ENCODE results near the gene S100A13. TPM values are rescaled to one million over a fixed set of nuclear protein-coding genes. Genes with fewer than 3 reads are reported as not detected.
"Not testable (repeated sequence)": the region's sequence is repeated elsewhere in the genome, so short reads cannot be mapped to it uniquely, and the experiment has no call there.

The S100A13 gene
- polyA plus RNA-seq, 4 donors = 50.1 to 132 (median 83.1) TPM

DNA sequence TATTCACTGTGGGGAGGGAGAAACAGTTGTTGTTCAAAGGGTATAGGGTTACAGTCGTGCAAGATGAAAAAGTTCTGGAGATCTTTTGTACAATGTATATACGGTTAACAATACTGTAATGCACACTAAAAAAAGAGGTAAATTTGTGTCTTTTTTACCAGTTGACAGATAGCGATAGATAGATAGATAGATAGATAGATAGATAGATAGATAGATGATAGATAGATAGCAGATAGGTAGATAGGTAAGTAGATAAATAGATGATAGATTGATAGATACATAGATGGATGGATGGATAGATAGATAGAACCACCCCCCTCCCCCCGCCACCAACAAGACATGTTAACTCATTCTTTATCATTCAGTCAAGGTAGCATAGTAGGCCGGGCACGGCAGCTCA lies 24.6 kb downstream of the S100A13 start:
- no peak overlapping the region for H3K27ac ChIP-seq (ENCODE audit: low read depth in 1 of 3, low read length in 2 of 3)
- peaks cover 0 to under 1% (median 0%) of the 10 kb centered on the region in 3 donors for H3K4me1 ChIP-seq (ENCODE audit: control insufficient read depth in 3 of 3, insufficient read depth in 2 of 3, low read depth in 1 of 3, low read length in 2 of 3)
- no peaks in the 10 kb centered on the region for H3K9me3 ChIP-seq (ENCODE audit: control insufficient read depth in 2 of 2, insufficient read depth in 1 of 2, low read depth in 1 of 2, low read length in 1 of 2)
- no peaks in the 10 kb centered on the region for H3K27me3 ChIP-seq (ENCODE audit: control insufficient read depth in 3 of 3, insufficient read depth in 3 of 3, low read length in 3 of 3)
- H3K4me3 ChIP-seq (ENCODE audit: low read depth in 1 of 3, low read length in 3 of 3) = no peak overlapping the region
- 84 to 90% (median 87%) methylated on average over 6 of the region's 6 CpGs for WGBS, 3 donors
- no peak for FAIRE-seq
- no peak for DNase-seq
- H3K36me3 ChIP-seq (ENCODE audit: control insufficient read depth in 3 of 3, insufficient read depth in 2 of 3, low read depth in 1 of 3, low read length in 3 of 3) = peaks cover 2 to 30% (median 6%) of the 10 kb centered on the region in 3 donors

GRCh38 chr1:153599847-153600246 lies 27.5 kb downstream of the S100A13 start:
- FAIRE-seq (no peak), DNase-seq (no peak)
- 88 to 90% (median 90%) methylated on average over 7 of the region's 7 CpGs for WGBS, 3 donors
- H3K27me3 ChIP-seq (ENCODE audit: control insufficient read depth in 3 of 3, insufficient read depth in 3 of 3, low read length in 3 of 3) = no peaks in the 10 kb centered on the region
- peaks cover 0 to 8% (median 0%) of the 10 kb centered on the region in 3 donors for H3K36me3 ChIP-seq (ENCODE audit: control insufficient read depth in 3 of 3, insufficient read depth in 2 of 3, low read depth in 1 of 3, low read length in 3 of 3)
- no peak overlapping the region for H3K27ac ChIP-seq (ENCODE audit: low read depth in 1 of 3, low read length in 2 of 3)
- H3K9me3 ChIP-seq (ENCODE audit: control insufficient read depth in 2 of 2, insufficient read depth in 1 of 2, low read depth in 1 of 2, low read length in 1 of 2) = no peaks in the 10 kb centered on the region
- no peak overlapping the region for H3K4me3 ChIP-seq (ENCODE audit: low read depth in 1 of 3, low read length in 3 of 3)
- H3K4me1 ChIP-seq (ENCODE audit: control insufficient read depth in 3 of 3, insufficient read depth in 2 of 3, low read depth in 1 of 3, low read length in 2 of 3) = peaks cover 0 to 3% (median 0%) of the 10 kb centered on the region in 3 donors

GRCh38 chr1:153598309-153599172 lies 28.8 kb downstream of the S100A13 start:
- peak overlapping the region; percentile 9 to 58 (median 50) for H3K27ac ChIP-seq (ENCODE audit: low read depth in 1 of 3, low read length in 2 of 3)
- no peaks in the 10 kb centered on the region for H3K9me3 ChIP-seq (ENCODE audit: control insufficient read depth in 2 of 2, insufficient read depth in 1 of 2, low read depth in 1 of 2, low read length in 1 of 2)
- no peaks in the 10 kb centered on the region for H3K27me3 ChIP-seq (ENCODE audit: control insufficient read depth in 3 of 3, insufficient read depth in 3 of 3, low read length in 3 of 3)
- H3K36me3 ChIP-seq (ENCODE audit: control insufficient read depth in 3 of 3, insufficient read depth in 2 of 3, low read depth in 1 of 3, low read length in 3 of 3) = peaks cover 0 to 7% (median 0%) of the 10 kb centered on the region in 3 donors
- H3K4me1 ChIP-seq (ENCODE audit: control insufficient read depth in 3 of 3, insufficient read depth in 2 of 3, low read depth in 1 of 3, low read length in 2 of 3) = peaks cover 0 to 3% (median 0%) of the 10 kb centered on the region in 3 donors
- FAIRE-seq (no peak), DNase-seq (peak in 1 of 2 donors; percentile 29)
- H3K4me3 ChIP-seq (ENCODE audit: low read depth in 1 of 3, low read length in 3 of 3) = no peak overlapping the region
- WGBS, 3 donors = 66 to 89% (median 84%) methylated on average over 7 of the region's 7 CpGs

DNA sequence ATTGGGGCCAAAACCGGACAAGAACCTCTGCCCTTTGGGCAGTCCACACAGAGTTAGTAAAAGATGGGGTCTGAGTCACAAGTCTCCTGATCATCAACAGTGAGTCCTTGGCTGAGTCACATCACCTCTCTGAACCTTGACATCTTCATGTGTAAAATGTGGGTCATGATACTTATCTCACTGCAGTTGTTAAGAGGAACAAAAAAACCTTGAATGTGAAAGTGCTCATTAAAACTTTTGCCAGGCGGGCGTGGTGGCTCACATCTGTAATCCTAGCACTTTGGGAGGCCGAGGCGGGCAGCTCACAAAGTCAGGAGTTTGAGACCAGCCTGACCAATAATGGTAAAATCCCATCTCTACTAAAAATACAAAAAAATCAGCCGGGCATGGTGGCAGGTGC lies 30.1 kb downstream of the S100A13 start:
- Histone ChIP-seq H3K36me3 (ENCODE audit: control insufficient read depth in 3 of 3, insufficient read depth in 2 of 3, low read depth in 1 of 3, low read length in 3 of 3) (peaks cover 0 to 4% (median 0%) of the 10 kb centered on the region in 3 donors), H3K4me1 (ENCODE audit: control insufficient read depth in 3 of 3, insufficient read depth in 2 of 3, low read depth in 1 of 3, low read length in 2 of 3) (peaks cover 0 to 3% (median 0%) of the 10 kb centered on the region in 3 donors), H3K4me3 (ENCODE audit: low read depth in 1 of 3, low read length in 3 of 3) (no peak overlapping the region), H3K27me3 (ENCODE audit: control insufficient read depth in 3 of 3, insufficient read depth in 3 of 3, low read length in 3 of 3) (no peaks in the 10 kb centered on the region), H3K9me3 (ENCODE audit: control insufficient read depth in 2 of 2, insufficient read depth in 1 of 2, low read depth in 1 of 2, low read length in 1 of 2) (no peaks in the 10 kb centered on the region), H3K27ac (ENCODE audit: low read depth in 1 of 3, low read length in 2 of 3) (no peak overlapping the region)
- WGBS, 3 donors = 55 to 71% (median 69%) methylated on average over 6 of the region's 6 CpGs
- DNase-seq = peak in 1 of 2 donors; percentile 76
- no peak for FAIRE-seq

DNA sequence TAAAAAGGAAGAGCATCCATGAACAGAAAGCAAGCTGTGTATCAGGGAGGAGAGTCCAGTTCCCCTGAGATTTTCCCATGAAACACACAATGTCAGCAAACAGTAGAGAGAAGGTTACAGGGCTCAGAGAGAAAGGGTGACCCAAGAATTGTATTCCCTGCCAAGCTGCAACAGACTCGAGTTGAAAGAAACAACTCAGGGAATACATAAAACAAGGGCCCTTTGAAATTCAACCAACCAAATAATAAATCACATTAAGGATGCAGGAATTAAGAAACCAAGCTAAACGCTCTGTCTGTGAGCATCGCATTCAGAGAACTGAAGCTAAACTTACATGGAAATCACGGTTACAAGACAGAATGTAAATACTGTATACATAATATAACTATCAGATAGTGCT lies 34.6 kb downstream of the S100A13 start:
- H3K27ac ChIP-seq (ENCODE audit: low read depth in 1 of 3, low read length in 2 of 3) = no peak overlapping the region
- DNase-seq (no peak), FAIRE-seq (no peak)
- H3K9me3 ChIP-seq (ENCODE audit: control insufficient read depth in 2 of 2, insufficient read depth in 1 of 2, low read depth in 1 of 2, low read length in 1 of 2) = no peaks in the 10 kb centered on the region
- H3K4me3 ChIP-seq (ENCODE audit: low read depth in 1 of 3, low read length in 3 of 3) = no peak overlapping the region
- WGBS, 3 donors = 70 to 80% (median 73%) methylated on average over 4 of the region's 4 CpGs
- H3K4me1 ChIP-seq (ENCODE audit: control insufficient read depth in 3 of 3, insufficient read depth in 2 of 3, low read depth in 1 of 3, low read length in 2 of 3) = peaks cover 0 to 3% (median 0%) of the 10 kb centered on the region in 3 donors
- no peaks in the 10 kb centered on the region for H3K36me3 ChIP-seq (ENCODE audit: control insufficient read depth in 3 of 3, insufficient read depth in 2 of 3, low read depth in 1 of 3, low read length in 3 of 3)
- H3K27me3 ChIP-seq (ENCODE audit: control insufficient read depth in 3 of 3, insufficient read depth in 3 of 3, low read length in 3 of 3) = no peaks in the 10 kb centered on the region

DNA sequence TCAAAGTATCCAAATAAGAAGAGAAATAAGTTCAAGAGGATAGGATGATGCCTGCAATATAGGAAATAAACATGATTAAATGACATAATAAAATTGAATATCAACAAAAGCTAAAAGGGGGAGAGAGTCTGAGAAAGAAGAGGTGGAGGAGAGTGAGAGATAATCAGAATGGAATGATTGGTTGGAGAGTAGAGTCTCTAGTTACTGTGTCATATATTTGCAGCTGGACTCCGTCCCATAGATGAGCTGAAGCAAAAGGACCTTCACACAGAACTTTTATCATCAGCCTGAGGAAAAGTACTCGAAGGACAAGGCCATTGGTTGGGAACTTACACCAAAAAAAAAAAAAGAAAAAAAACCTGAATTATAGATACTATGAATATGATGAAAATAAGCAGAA lies 38.8 kb downstream of the S100A13 start:
- Histone ChIP-seq H3K36me3 (ENCODE audit: control insufficient read depth in 3 of 3, insufficient read depth in 2 of 3, low read depth in 1 of 3, low read length in 3 of 3) (no peaks in the 10 kb centered on the region), H3K4me3 (ENCODE audit: low read depth in 1 of 3, low read length in 3 of 3) (no peak overlapping the region), H3K27me3 (ENCODE audit: control insufficient read depth in 3 of 3, insufficient read depth in 3 of 3, low read length in 3 of 3) (no peaks in the 10 kb centered on the region), H3K9me3 (ENCODE audit: control insufficient read depth in 2 of 2, insufficient read depth in 1 of 2, low read depth in 1 of 2, low read length in 1 of 2) (no peaks in the 10 kb centered on the region), H3K27ac (ENCODE audit: low read depth in 1 of 3, low read length in 2 of 3) (no peak overlapping the region), H3K4me1 (ENCODE audit: control insufficient read depth in 3 of 3, insufficient read depth in 2 of 3, low read depth in 1 of 3, low read length in 2 of 3) (no peaks in the 10 kb centered on the region)
- DNase-seq = no peak
- no peak for FAIRE-seq
- WGBS, 3 donors = 71 to 79% (median 77%) methylated on average over 2 of the region's 2 CpGs

GRCh38 chr1:153588033-153588432 lies 39.3 kb downstream of the S100A13 start:
- DNase-seq; H3K27ac ChIP-seq (ENCODE audit: low read depth in 1 of 3, low read length in 2 of 3); H3K9me3 ChIP-seq (ENCODE audit: control insufficient read depth in 2 of 2, insufficient read depth in 1 of 2, low read depth in 1 of 2, low read length in 1 of 2); FAIRE-seq; H3K4me3 ChIP-seq (ENCODE audit: low read depth in 1 of 3, low read length in 3 of 3); H3K27me3 ChIP-seq (ENCODE audit: control insufficient read depth in 3 of 3, insufficient read depth in 3 of 3, low read length in 3 of 3); H3K36me3 ChIP-seq (ENCODE audit: control insufficient read depth in 3 of 3, insufficient read depth in 2 of 3, low read depth in 1 of 3, low read length in 3 of 3); H3K4me1 ChIP-seq (ENCODE audit: control insufficient read depth in 3 of 3, insufficient read depth in 2 of 3, low read depth in 1 of 3, low read length in 2 of 3): not testable (repeated sequence)
- WGBS, 3 donors = 93 to 97% (median 96%) methylated on average over 10 of the region's 10 CpGs

GRCh38 chr1:153587314-153587713 lies 40.0 kb downstream of the S100A13 start:
- Histone ChIP-seq H3K4me3 (ENCODE audit: low read depth in 1 of 3, low read length in 3 of 3) (no peak overlapping the region), H3K4me1 (ENCODE audit: control insufficient read depth in 3 of 3, insufficient read depth in 2 of 3, low read depth in 1 of 3, low read length in 2 of 3) (no peaks in the 10 kb centered on the region), H3K36me3 (ENCODE audit: control insufficient read depth in 3 of 3, insufficient read depth in 2 of 3, low read depth in 1 of 3, low read length in 3 of 3) (no peaks in the 10 kb centered on the region), H3K27ac (ENCODE audit: low read depth in 1 of 3, low read length in 2 of 3) (no peak overlapping the region), H3K9me3 (ENCODE audit: control insufficient read depth in 2 of 2, insufficient read depth in 1 of 2, low read depth in 1 of 2, low read length in 1 of 2) (no peaks in the 10 kb centered on the region), H3K27me3 (ENCODE audit: control insufficient read depth in 3 of 3, insufficient read depth in 3 of 3, low read length in 3 of 3) (no peaks in the 10 kb centered on the region)
- no peak for FAIRE-seq
- 48 to 61% (median 56%) methylated on average over 5 of the region's 5 CpGs for WGBS, 3 donors
- no peak for DNase-seq
